GM21619 (cell line): ENCODE measurements around the gene MYO1H.
"Not testable (repeated sequence)": the region's sequence is repeated elsewhere in the genome, so short reads cannot be mapped to it uniquely, and the experiment has no call there.

Source experiments
- ATAC-seq: cut with Tn5 transposase; IDR thresholded peaks from one replicate; pipeline ENCODE4 v1.9.1; 2021; ENCODE audit not compliant: unreplicated experiment

Gene MYO1H

GRCh38 chr12:109406147-109406546 lies 58.4 kb downstream of the MYO1H start:
- not testable (repeated sequence) for ATAC-seq

- ATAC-seq = no peak
These were observed 71.3 kb downstream of the MYO1H start for GRCh38 chr12:109418848-109419480.

- no peak for ATAC-seq
These were observed 73.8 kb downstream of the MYO1H start for GRCh38 chr12:109421355-109422087.

- ATAC-seq = no peak
These were observed 74.6 kb downstream of the MYO1H start for GRCh38 chr12:109422251-109422650.

GRCh38 chr12:109423392-109423791 lies 75.7 kb downstream of the MYO1H start:
- no peak for ATAC-seq

GRCh38 chr12:109428037-109428629 lies 80.4 kb downstream of the MYO1H start:
- no peak for ATAC-seq

- not testable (repeated sequence) for ATAC-seq
These were observed 81.1 kb downstream of the MYO1H start for GRCh38 chr12:109428804-109429203.

GRCh38 chr12:109430244-109430643 lies 82.5 kb downstream of the MYO1H start:
- ATAC-seq = no peak

GRCh38 chr12:109432431-109432830 lies 84.7 kb downstream of the MYO1H start:
- ATAC-seq = no peak

- ATAC-seq = no peak
These were observed 85.2 kb downstream of the MYO1H start for GRCh38 chr12:109432842-109433304.

- ATAC-seq = no peak
These were observed 85.9 kb downstream of the MYO1H start for GRCh38 chr12:109433618-109434017.

- ATAC-seq = no peak
These were observed 86.9 kb downstream of the MYO1H start for GRCh38 chr12:109434582-109434981.

- ATAC-seq = no peak
These were observed 87.9 kb downstream of the MYO1H start for GRCh38 chr12:109435428-109436187.

- ATAC-seq = no peak
These were observed 88.5 kb downstream of the MYO1H start for GRCh38 chr12:109436188-109436560.

GRCh38 chr12:109439181-109439580 lies 91.5 kb downstream of the MYO1H start:
- no peak for ATAC-seq

GRCh38 chr12:109439951-109440350 lies 92.3 kb downstream of the MYO1H start:
- ATAC-seq = not testable (repeated sequence)

- ATAC-seq = no peak
These were observed 93.3 kb downstream of the MYO1H start for GRCh38 chr12:109440851-109441490.

- ATAC-seq = no peak
These were observed 96.1 kb downstream of the MYO1H start for GRCh38 chr12:109443794-109444193.

GRCh38 chr12:109444259-109444658 lies 96.6 kb downstream of the MYO1H start:
- ATAC-seq = no peak

- ATAC-seq = no peak
These were observed 97.5 kb downstream of the MYO1H start for GRCh38 chr12:109445191-109445609.

- ATAC-seq = no peak
These were observed 99.2 kb downstream of the MYO1H start for GRCh38 chr12:109446869-109447268.
